ENCODE results near the gene CRACR2B. TPM values are rescaled to one million over a fixed set of nuclear protein-coding genes. Genes with fewer than 3 reads are reported as not detected.

Gene CRACR2B
- total and polyA plus RNA-seq, 3 donors from 2014 or later, result 4.9 to 7.4 (median 6.5) TPM

- peak; percentile 56 for DNase-seq
- H3K27me3 ChIP-seq, result no peaks in the 10 kb centered on the region
- WGBS, 2 donors, result 56 to 60% methylated on average over 12 to 38 of the region's 38 CpGs
- intact Hi-C loops (cut with DNase I; ENCODE audit: low total_unique reads), result no loop called here
- TF ChIP-seq CTCF (IDR thresholded peaks at IDR 0.05) (no peak), POLR2A (IDR thresholded peaks at IDR 0.05) (no peak)
- peak overlapping the region; percentile 13 to 76 for H3K4me3 ChIP-seq
- H3K36me3 ChIP-seq (ENCODE audit: low read depth, missing control alignments), result no peaks in the 10 kb centered on the region
- H3K27ac ChIP-seq, result peak overlapping the region; percentile 64 to 83
- H3K4me1 ChIP-seq, result peaks cover 27% of the 10 kb centered on the region
- no peaks in the 10 kb centered on the region for H3K9me3 ChIP-seq
These were observed 32.7 kb upstream of the CRACR2B start for GRCh38 chr11:794766-795633.

DNA sequence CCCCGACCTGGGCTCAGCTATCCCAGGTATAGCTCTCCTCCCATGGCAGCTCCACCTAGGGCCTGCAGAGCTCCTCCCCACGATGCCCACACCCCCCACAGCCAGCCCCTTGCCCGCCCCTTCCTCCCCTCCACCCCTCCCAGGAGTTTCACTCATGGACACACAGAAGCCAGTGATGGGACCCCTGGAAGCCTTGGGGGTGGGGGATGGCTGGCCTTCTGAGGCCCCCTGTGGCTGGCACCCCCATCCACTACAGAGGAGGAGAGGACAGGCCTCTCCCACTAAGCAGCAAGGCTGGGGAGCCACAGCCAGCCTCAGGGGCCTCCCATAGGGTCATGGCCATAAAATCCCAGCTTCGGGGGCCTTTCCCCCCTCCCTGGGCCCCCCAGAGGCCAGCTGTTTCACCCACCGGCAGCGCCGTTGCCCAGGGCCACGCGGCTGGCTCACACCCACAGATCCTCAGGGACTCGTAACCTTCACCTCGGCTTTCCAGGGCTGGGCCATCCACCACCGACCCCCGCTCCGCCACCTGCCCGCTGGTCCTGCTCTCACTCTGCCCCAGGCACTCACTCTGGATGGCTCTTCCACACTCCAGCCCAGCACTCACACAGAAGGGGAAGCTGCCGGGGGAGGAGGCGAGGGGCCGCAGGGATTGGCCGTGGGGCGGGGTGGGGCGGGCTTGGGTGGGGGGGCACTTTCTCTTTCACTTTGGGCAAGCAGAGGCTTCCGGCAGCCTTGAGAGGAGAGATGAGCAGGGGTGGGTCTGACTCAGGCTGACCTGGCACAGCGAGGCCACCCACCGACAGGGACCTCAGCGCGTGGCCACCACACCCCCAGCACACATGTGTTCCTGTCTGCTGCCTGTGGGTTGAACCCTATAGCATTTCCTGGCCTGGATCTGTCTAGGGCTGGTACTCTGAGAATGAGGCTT lies 31.8 kb upstream of the CRACR2B start:
- peak overlapping the region; percentile 13 to 76 for H3K4me3 ChIP-seq
- H3K27ac ChIP-seq, result peak overlapping the region; percentile 64 to 83
- H3K27me3 ChIP-seq, result no peaks in the 10 kb centered on the region
- TF ChIP-seq POLR2A (IDR thresholded peaks at IDR 0.05) (no peak), CTCF (IDR thresholded peaks at IDR 0.05) (no peak)
- no peaks in the 10 kb centered on the region for H3K36me3 ChIP-seq (ENCODE audit: low read depth, missing control alignments)
- peak; percentile 78 for DNase-seq
- intact Hi-C loops (cut with DNase I; ENCODE audit: low total_unique reads), result no loop called here
- WGBS, 2 donors, result 36% methylated on average over 24 of the region's 26 CpGs; no CpG with 5 or more reads in 1 of the 2 donors
- no peaks in the 10 kb centered on the region for H3K9me3 ChIP-seq
- peaks cover 27% of the 10 kb centered on the region for H3K4me1 ChIP-seq

GRCh38 chr11:796565-797295 lies 31.0 kb upstream of the CRACR2B start:
- Histone ChIP-seq H3K27me3 (no peaks in the 10 kb centered on the region), H3K36me3 (ENCODE audit: low read depth, missing control alignments) (no peaks in the 10 kb centered on the region), H3K27ac (peak overlapping the region; percentile 64 to 83), H3K4me1 (peaks cover 27% of the 10 kb centered on the region), H3K9me3 (no peaks in the 10 kb centered on the region), H3K4me3 (peak overlapping the region; percentile 62 to 76)
- TF ChIP-seq CTCF (IDR thresholded peaks at IDR 0.05) (no peak), POLR2A (IDR thresholded peaks at IDR 0.05) (no peak)
- no peak for DNase-seq
- 18 to 26% methylated on average over 14 to 18 of the region's 18 CpGs for WGBS, 2 donors
- intact Hi-C loops (cut with DNase I; ENCODE audit: low total_unique reads), result no loop called here

DNA sequence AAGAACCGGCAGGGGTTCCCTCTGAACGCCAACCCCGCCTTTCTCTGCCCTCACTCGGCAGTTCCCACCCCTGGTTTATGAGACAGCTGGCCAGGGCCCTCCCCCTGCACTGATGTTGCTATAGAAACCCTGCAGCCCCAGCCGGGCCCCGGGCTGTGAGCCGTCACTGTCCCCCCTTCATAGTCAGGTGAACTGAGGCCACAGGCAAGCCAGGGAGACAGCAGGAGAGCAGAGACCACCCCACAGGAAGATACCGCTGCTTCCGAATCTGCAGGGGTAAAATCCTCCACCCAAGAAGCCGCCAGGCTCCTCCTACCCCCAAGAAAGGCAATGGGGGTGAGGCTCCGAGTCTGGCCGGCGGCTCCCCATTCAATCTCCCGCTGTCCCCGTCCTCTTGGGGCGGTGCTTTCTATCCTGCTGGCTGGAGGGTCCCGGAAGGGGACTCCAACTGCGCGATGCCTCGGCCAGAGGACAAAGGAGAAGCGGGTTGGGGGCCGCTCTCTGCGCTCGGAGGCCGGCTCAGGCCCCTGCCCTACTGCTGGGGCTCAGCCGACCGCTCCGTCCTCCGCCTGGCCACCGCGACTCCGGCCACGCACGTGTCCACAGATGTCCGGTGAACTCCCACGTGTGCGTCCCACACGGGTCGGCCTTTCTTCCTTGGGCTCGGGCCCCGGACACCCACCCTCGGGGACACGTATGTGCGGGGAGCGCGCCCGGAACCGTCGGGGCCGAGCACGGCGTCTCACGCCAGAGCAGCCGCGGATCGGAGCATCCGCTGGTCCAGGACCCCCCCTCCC lies 30.2 kb upstream of the CRACR2B start:
- Histone ChIP-seq H3K4me3 (peak overlapping the region; percentile 62 to 76), H3K36me3 (ENCODE audit: low read depth, missing control alignments) (no peaks in the 10 kb centered on the region), H3K4me1 (peaks cover 27% of the 10 kb centered on the region), H3K27me3 (no peaks in the 10 kb centered on the region), H3K27ac (peak overlapping the region; percentile 64 to 83), H3K9me3 (no peaks in the 10 kb centered on the region)
- DNase-seq, result peak; percentile 85
- 0% methylated on average over 4 to 57 of the region's 57 CpGs for WGBS, 2 donors
- TF ChIP-seq CTCF (IDR thresholded peaks at IDR 0.05) (no peak), POLR2A (IDR thresholded peaks at IDR 0.05) (no peak)
- intact Hi-C loops (cut with DNase I; ENCODE audit: low total_unique reads), result no loop called here
